Body of pancreas (tissue), 4 donors: ENCODE data around the gene SPATA6.

Experiments
- POLR2A ChIP-seq, 3 donors: fragments of 450-650 bp; IDR thresholded peaks; one replicate each; pipeline ENCODE4 v1.6.1; 2016; ENCODE audit warnings: antibody characterized with exemption in 3 of 3, mild to moderate bottlenecking in 2 of 3
- TF ChIP-seq, protein P1 (sequence below), 7 experiments: fragments of 450-650 bp in 4 of 7; fragments of 200-600 bp in 3 of 7; sonication (generic) in 3 of 7; IDR thresholded peaks; one replicate each; pipeline ENCODE4 v1.5.1; 2016 to 2019; ENCODE audit warnings: antibody characterized with exemption in 7 of 7

DNA sequence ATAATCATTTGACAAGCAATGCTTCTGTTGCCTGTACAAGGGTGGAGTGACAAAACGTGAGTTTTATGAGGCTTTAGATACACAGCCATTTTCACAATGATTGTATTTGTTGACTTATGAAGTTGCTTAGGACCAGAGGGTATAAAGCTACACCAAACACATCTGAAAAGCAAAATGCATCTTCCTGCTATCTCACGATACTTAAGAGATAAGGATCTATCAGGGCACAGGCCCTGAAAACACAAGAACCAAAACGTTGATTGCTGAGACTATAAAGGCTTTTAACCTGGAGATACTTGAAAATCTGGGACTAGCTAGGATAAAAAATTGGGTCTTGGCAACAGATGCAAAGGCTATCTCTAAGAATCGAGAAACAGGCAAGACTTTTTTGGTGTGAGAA lies 133.7 kb downstream of the SPATA6 start:
- TF ChIP-seq, protein P1, sequence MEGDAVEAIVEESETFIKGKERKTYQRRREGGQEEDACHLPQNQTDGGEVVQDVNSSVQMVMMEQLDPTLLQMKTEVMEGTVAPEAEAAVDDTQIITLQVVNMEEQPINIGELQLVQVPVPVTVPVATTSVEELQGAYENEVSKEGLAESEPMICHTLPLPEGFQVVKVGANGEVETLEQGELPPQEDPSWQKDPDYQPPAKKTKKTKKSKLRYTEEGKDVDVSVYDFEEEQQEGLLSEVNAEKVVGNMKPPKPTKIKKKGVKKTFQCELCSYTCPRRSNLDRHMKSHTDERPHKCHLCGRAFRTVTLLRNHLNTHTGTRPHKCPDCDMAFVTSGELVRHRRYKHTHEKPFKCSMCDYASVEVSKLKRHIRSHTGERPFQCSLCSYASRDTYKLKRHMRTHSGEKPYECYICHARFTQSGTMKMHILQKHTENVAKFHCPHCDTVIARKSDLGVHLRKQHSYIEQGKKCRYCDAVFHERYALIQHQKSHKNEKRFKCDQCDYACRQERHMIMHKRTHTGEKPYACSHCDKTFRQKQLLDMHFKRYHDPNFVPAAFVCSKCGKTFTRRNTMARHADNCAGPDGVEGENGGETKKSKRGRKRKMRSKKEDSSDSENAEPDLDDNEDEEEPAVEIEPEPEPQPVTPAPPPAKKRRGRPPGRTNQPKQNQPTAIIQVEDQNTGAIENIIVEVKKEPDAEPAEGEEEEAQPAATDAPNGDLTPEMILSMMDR (IDR thresholded peaks at IDR 0.05) = no peak
- no peak for TF ChIP-seq POLR2A (IDR thresholded peaks at IDR 0.05)
